HUES6 (cell line): Measurements from ENCODE around the gene MBP.

ENCODE experiments used
- H3K27ac ChIP-seq: 2 replicates; pipeline ENCODE4 v1.7.0; 2013; ENCODE audit warnings: low read depth, mild to moderate bottlenecking, low read length, inconsistent platforms
- H3K27me3 ChIP-seq: 2 replicates; pipeline ENCODE4 v1.6.1; 2013; ENCODE audit warnings: low read length; ENCODE audit not compliant: control insufficient read depth, insufficient read depth
- H3K36me3 ChIP-seq: 2 replicates; pipeline ENCODE4 v1.6.1; 2013; ENCODE audit warnings: low read length; ENCODE audit not compliant: control insufficient read depth, insufficient read depth
- H3K4me1 ChIP-seq: 2 replicates; pipeline ENCODE4 v1.6.1; 2013; ENCODE audit warnings: low read length; ENCODE audit not compliant: control insufficient read depth, insufficient read depth
- H3K4me3 ChIP-seq: 2 replicates; pipeline ENCODE4 v1.5.1; 2013; ENCODE audit warnings: low read depth, low read length
- H3K9ac ChIP-seq: one replicate; pipeline ENCODE4 v1.6.1; 2013; ENCODE audit warnings: mild to moderate bottlenecking, low read length
- H3K9me3 ChIP-seq: 2 replicates; pipeline ENCODE4 v1.6.1; 2013; ENCODE audit warnings: low read depth, low read length; ENCODE audit not compliant: control insufficient read depth, insufficient read depth

The MBP gene

GRCh38 chr18:77013811-77014521 is 118.6 kb downstream of the MBP start:
- Histone ChIP-seq H3K27ac (no peak overlapping the region), H3K4me1 (peaks cover 16% of the 10 kb centered on the region), H3K27me3 (no peaks in the 10 kb centered on the region), H3K9ac (no peak overlapping the region), H3K4me3 (no peak overlapping the region), H3K36me3 (peaks cover 4% of the 10 kb centered on the region; the same call in 1 of the 2 replicates), H3K9me3 (no peaks in the 10 kb centered on the region)

GRCh38 chr18:77012806-77013541 is 119.6 kb downstream of the MBP start:
- no peaks in the 10 kb centered on the region for H3K27me3 ChIP-seq
- no peaks in the 10 kb centered on the region for H3K9me3 ChIP-seq
- H3K27ac ChIP-seq, result no peak overlapping the region
- peaks cover 16% of the 10 kb centered on the region for H3K4me1 ChIP-seq
- H3K9ac ChIP-seq, result no peak overlapping the region
- H3K36me3 ChIP-seq, result peaks cover 4% of the 10 kb centered on the region; the same call in 1 of the 2 replicates
- H3K4me3 ChIP-seq, result no peak overlapping the region

- no peaks in the 10 kb centered on the region for H3K27me3 ChIP-seq
- no peak overlapping the region for H3K9ac ChIP-seq
- peaks cover 25% of the 10 kb centered on the region for H3K4me1 ChIP-seq
- H3K36me3 ChIP-seq, result peaks cover 4% of the 10 kb centered on the region; the same call in 1 of the 2 replicates
- H3K27ac ChIP-seq, result no peak overlapping the region
- no peaks in the 10 kb centered on the region for H3K9me3 ChIP-seq
- H3K4me3 ChIP-seq, result no peak overlapping the region
Observed at GRCh38 chr18:77012120-77012519, 120.5 kb downstream of the MBP start.

- Histone ChIP-seq H3K36me3 (no peaks in the 10 kb centered on the region), H3K4me1 (peaks cover 33% of the 10 kb centered on the region), H3K9me3 (no peaks in the 10 kb centered on the region), H3K27me3 (no peaks in the 10 kb centered on the region), H3K9ac (no peak overlapping the region), H3K4me3 (no peak overlapping the region), H3K27ac (no peak overlapping the region)
Observed at GRCh38 chr18:77009675-77010074, 122.9 kb downstream of the MBP start.

GRCh38 chr18:77008576-77009315 is 123.8 kb downstream of the MBP start:
- H3K27ac ChIP-seq, result no peak overlapping the region
- no peak overlapping the region for H3K9ac ChIP-seq
- H3K4me1 ChIP-seq, result peaks cover 33% of the 10 kb centered on the region
- H3K27me3 ChIP-seq, result no peaks in the 10 kb centered on the region
- no peaks in the 10 kb centered on the region for H3K9me3 ChIP-seq
- H3K36me3 ChIP-seq, result no peaks in the 10 kb centered on the region
- no peak overlapping the region for H3K4me3 ChIP-seq

GRCh38 chr18:77008006-77008405 is 124.6 kb downstream of the MBP start:
- no peak overlapping the region for H3K27ac ChIP-seq
- no peaks in the 10 kb centered on the region for H3K27me3 ChIP-seq
- peaks cover 33% of the 10 kb centered on the region for H3K4me1 ChIP-seq
- no peaks in the 10 kb centered on the region for H3K36me3 ChIP-seq
- no peak overlapping the region for H3K4me3 ChIP-seq
- H3K9me3 ChIP-seq, result no peaks in the 10 kb centered on the region
- H3K9ac ChIP-seq, result no peak overlapping the region

- H3K27me3 ChIP-seq, result no peaks in the 10 kb centered on the region
- peaks cover 33% of the 10 kb centered on the region for H3K4me1 ChIP-seq
- H3K36me3 ChIP-seq, result no peaks in the 10 kb centered on the region
- H3K27ac ChIP-seq, result no peak overlapping the region
- no peak overlapping the region for H3K9ac ChIP-seq
- no peak overlapping the region for H3K4me3 ChIP-seq
- H3K9me3 ChIP-seq, result no peaks in the 10 kb centered on the region
Observed at GRCh38 chr18:77007251-77007650, 125.3 kb downstream of the MBP start.

- Histone ChIP-seq H3K4me1 (peaks cover 33% of the 10 kb centered on the region), H3K36me3 (no peaks in the 10 kb centered on the region), H3K9ac (no peak overlapping the region), H3K27me3 (no peaks in the 10 kb centered on the region), H3K27ac (no peak overlapping the region), H3K9me3 (no peaks in the 10 kb centered on the region), H3K4me3 (no peak overlapping the region)
Observed at GRCh38 chr18:77006305-77007175, 126.0 kb downstream of the MBP start.

- Histone ChIP-seq H3K4me3 (no peak overlapping the region), H3K9me3 (no peaks in the 10 kb centered on the region), H3K27ac (no peak overlapping the region), H3K27me3 (no peaks in the 10 kb centered on the region), H3K4me1 (peaks cover 26% of the 10 kb centered on the region), H3K36me3 (no peaks in the 10 kb centered on the region), H3K9ac (no peak overlapping the region)
Observed at GRCh38 chr18:77005651-77006195, 126.9 kb downstream of the MBP start.

- Histone ChIP-seq H3K4me1 (peaks cover 18% of the 10 kb centered on the region), H3K36me3 (no peaks in the 10 kb centered on the region), H3K4me3 (no peak overlapping the region), H3K9ac (no peak overlapping the region), H3K9me3 (no peaks in the 10 kb centered on the region), H3K27ac (no peak overlapping the region), H3K27me3 (no peaks in the 10 kb centered on the region)
Observed at GRCh38 chr18:77004555-77005380, 127.8 kb downstream of the MBP start.
